Endothelial cell of umbilical vein (primary cell): ENCODE measurements around the gene BICRA. TPM values are rescaled to one million over a fixed set of nuclear protein-coding genes. Genes with fewer than 3 reads are reported as not detected.

Experiments used
- BruUV-seq: library from RNA; stranded (reverse); fragments of 400-500 nt; replicated peaks from 2 replicates; lab custom pipeline; 2021; lab: Mats Ljungman, UMichigan
- CTCF ChIA-PET: fragments of 300-600, 350-600 bp; sonication (Branson Sonifier 250); formaldehyde crosslinking; loops from one replicate; lab custom pipeline; 2021; ENCODE audit warnings: antibody characterized with exemption, inconsistent platforms; lab: Charles Lee
- POLR2A ChIA-PET: fragments of 300-600, 350-600 bp; sonication (Branson Sonifier 250); formaldehyde crosslinking; loops from one replicate; lab custom pipeline; 2021; ENCODE audit warnings: antibody characterized with exemption, inconsistent platforms; lab: Charles Lee
- DNase-seq: peaks from one replicate; pipeline ENCODE4 v3.0.0-alpha.2; 2011; ENCODE audit warnings: low read depth, low spot score
- FAIRE-seq: peaks from 2 replicates; lab custom pipeline; 2011; peaks lifted over from hg19 to GRCh38; lab: Jason Lieb, UNC
- H2AFZ ChIP-seq: 2 replicates; pipeline ENCODE4 v1.6.0; 2012; ENCODE audit warnings: low read depth, low read length, control low read depth, inconsistent platforms
- H3K27ac ChIP-seq: 2 replicates; pipeline ENCODE4 v1.5.1; 2011; ENCODE audit warnings: low read depth, mild to moderate bottlenecking, control low read depth, low read length, moderate library complexity; ENCODE audit not compliant: insufficient read depth
- H3K27me3 ChIP-seq, 2 experiments: 2 replicates each; pipeline versions ENCODE4 v1.6.0 to v1.6.1; 2011; ENCODE audit warnings: low read length in 2 of 2, mixed read lengths in 1 of 2; ENCODE audit not compliant: control insufficient read depth in 2 of 2, insufficient read depth in 2 of 2
- H3K36me3 ChIP-seq, 2 experiments: 2 replicates in 1 of 2; 3 replicates in 1 of 2; pipeline ENCODE4 v1.5.1; 2011; ENCODE audit warnings: low read length in 2 of 2, mild to moderate bottlenecking in 1 of 2, moderate library complexity in 1 of 2; ENCODE audit not compliant: control insufficient read depth in 2 of 2, insufficient read depth in 2 of 2; ENCODE audit errors: extremely low read depth in 1 of 2
- H3K4me1 ChIP-seq: 3 replicates; pipeline ENCODE4 v1.5.1; 2011; ENCODE audit warnings: mild to moderate bottlenecking, low read length; ENCODE audit not compliant: control insufficient read depth, insufficient read depth; ENCODE audit errors: extremely low read depth
- H3K4me2 ChIP-seq: 2 replicates; pipeline ENCODE4 v1.6.1; 2011; ENCODE audit warnings: low read length, control low read depth, mixed read lengths; ENCODE audit not compliant: insufficient read depth
- H3K4me3 ChIP-seq, 3 experiments: fragments of 200-600 bp in 1 of 3; sonication (generic), shearing (Covaris generic) in 1 of 3; replicated peaks in 1 of 3; 2 replicates each; pipeline ENCODE4 v1.5.1; 2011 to 2016; ENCODE audit warnings: control low read depth in 3 of 3, low read length in 3 of 3, mild to moderate bottlenecking in 2 of 3, inconsistent platforms in 1 of 3, low read depth in 1 of 3, moderate library complexity in 1 of 3; ENCODE audit not compliant: insufficient read depth in 1 of 3
- H3K79me2 ChIP-seq: 2 replicates; pipeline ENCODE4 v1.6.0; 2012; ENCODE audit warnings: low read length, inconsistent platforms; ENCODE audit not compliant: control insufficient read depth, insufficient read depth
- H3K9ac ChIP-seq: replicated peaks from 2 replicates; pipeline ENCODE3; 2011; ENCODE audit warnings: low read length, control low read depth; ENCODE audit not compliant: insufficient read depth; ENCODE audit errors: extremely low read depth
- H3K9me1 ChIP-seq: replicated peaks from 3 replicates; pipeline ENCODE4 v1.6.0; 2011; ENCODE audit warnings: mild to moderate bottlenecking, low read length; ENCODE audit not compliant: control insufficient read depth, insufficient read depth; ENCODE audit errors: extremely low read depth
- H3K9me3 ChIP-seq: replicated peaks from 2 replicates; pipeline ENCODE4 v1.5.1; 2012; ENCODE audit warnings: low read length, inconsistent platforms; ENCODE audit not compliant: control insufficient read depth, insufficient read depth
- H4K20me1 ChIP-seq: replicated peaks from 2 replicates; pipeline ENCODE3; 2011; ENCODE audit warnings: mild to moderate bottlenecking, low read length; ENCODE audit not compliant: control insufficient read depth, insufficient read depth; ENCODE audit errors: extremely low read depth
- EZH2 ChIP-seq: IDR thresholded peaks from 2 replicates; pipeline ENCODE4 v1.6.1; 2012; ENCODE audit warnings: borderline replicate concordance, low read depth, mild to moderate bottlenecking, moderate library complexity, low read length, inconsistent platforms; ENCODE audit not compliant: severe bottlenecking
- FOS ChIP-seq: IDR thresholded peaks from 2 replicates; pipeline ENCODE4 v1.6.1; 2011; ENCODE audit warnings: mild to moderate bottlenecking, low read length, moderate library complexity, borderline replicate concordance; ENCODE audit not compliant: insufficient read depth
- GATA2 ChIP-seq: IDR thresholded peaks from 2 replicates; pipeline ENCODE4 v1.7.0; 2011; ENCODE audit warnings: low read depth, mild to moderate bottlenecking, moderate library complexity, mixed read lengths, low read length; ENCODE audit not compliant: insufficient read length, insufficient read depth
- JUN ChIP-seq: IDR thresholded peaks from 2 replicates; pipeline ENCODE4 v1.6.1; 2011; ENCODE audit warnings: borderline replicate concordance, low read depth; ENCODE audit not compliant: insufficient read length, insufficient read depth
- MYC ChIP-seq: IDR thresholded peaks from one replicate; pipeline ENCODE4 v1.6.1; 2011; ENCODE audit warnings: mild to moderate bottlenecking, low read depth, low read length
- POLR2A ChIP-seq: IDR thresholded peaks from 2 replicates; pipeline ENCODE4 v1.6.1; 2012; ENCODE audit warnings: low read depth, mild to moderate bottlenecking, control low read depth, low read length
- POLR2AphosphoS5 ChIP-seq: IDR thresholded peaks from 2 replicates; pipeline ENCODE4 v1.6.1; 2012; ENCODE audit warnings: low read depth, mild to moderate bottlenecking, control low read depth, low read length, moderate library complexity; ENCODE audit not compliant: insufficient read depth
- dilution Hi-C: fragments of 300-500 bp; cut with MboI; formaldehyde crosslinking; loops from one replicate; pipeline ENCODE4 v1.15.0; 2019; ENCODE audit warnings: low sequenced_read_pairs; ENCODE audit not compliant: extremely low pct_ligation_motif_present
- intact Hi-C: fragments of 100-400 bp; cut with micrococcal nuclease; formaldehyde crosslinking; loops from one replicate; pipeline ENCODE4 v1.10.0; 2022
- polyA plus RNA-seq, 4 experiments: library from polyadenylated mRNA; depleted of rRNA in 3 of 4; stranded (reverse) in 3 of 4; unstranded in 1 of 4; fragments of >200 nt; gene quantifications; 2 replicates each; pipeline versions ENCODE4 v1.2.1 to v1.2.3, GENCODE V29; 2011 to 2012; ENCODE audit warnings: missing spikeins in 1 of 4
- total RNA-seq: library from RNA; stranded (reverse); gene quantifications from 2 replicates; pipeline ENCODE4 v1.2.3, GENCODE V29; 2021
- TF ChIP-seq, protein P1 (sequence below): IDR thresholded peaks from 2 replicates; pipeline ENCODE4 v1.6.1; 2011; ENCODE audit not compliant: insufficient read depth, insufficient read length
- TF ChIP-seq, protein P2 (sequence below), 2 donors: IDR thresholded peaks; 1 replicate in 1 of 2; 2 replicates in 1 of 2; pipeline ENCODE4 v1.5.1; 2011; ENCODE audit warnings: low read length in 2 of 2, mild to moderate bottlenecking in 2 of 2, moderate library complexity in 2 of 2, control low read depth in 1 of 2, inconsistent platforms in 1 of 2, low read depth in 1 of 2; ENCODE audit not compliant: insufficient read depth in 1 of 2; ENCODE audit errors: extremely low read depth in 1 of 2

BICRA gene
- total and polyA plus RNA-seq, 2 donors (not counting 3 experiments of a cell fraction or from before 2014, with no cell fraction given): 3.8 to 20.5 TPM

DNA sequence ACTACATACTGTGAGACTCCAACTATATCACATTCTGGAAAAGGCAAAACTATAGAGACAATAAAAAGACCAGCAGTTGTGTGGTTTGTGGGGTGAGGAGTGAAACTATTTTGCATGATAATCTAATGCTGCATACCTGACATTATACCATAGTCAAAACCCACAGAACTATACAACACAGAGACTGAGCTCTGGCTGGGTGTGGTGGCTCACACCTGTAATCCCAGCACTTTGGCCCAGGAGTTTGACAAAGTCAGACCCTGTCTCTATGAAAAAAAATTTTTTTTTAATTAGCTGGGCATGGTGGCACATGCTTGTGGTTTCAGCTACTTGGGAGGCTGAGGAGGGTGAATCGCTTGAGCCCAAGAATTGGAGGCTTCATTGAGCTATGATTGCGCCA lies 47.9 kb upstream of the BICRA start:
- CTCF ChIA-PET: interaction anchor here (0.6 to 1.9 kb wide), 8 partner anchors 11 to 149 kb away, joined by 3 to 7 read pairs (median 3); partner anchors contain the start of gene NAPA
- Histone ChIP-seq H3K27ac (no peak overlapping the region), H3K9me1 (no peaks in the 10 kb centered on the region), H3K9ac (no peak overlapping the region), H3K36me3 (no peaks in the 10 kb centered on the region), H3K9me3 (no peaks in the 10 kb centered on the region), H3K27me3 (peaks cover 3 to 5% of the 10 kb centered on the region in 2 experiments), H3K4me1 (no peaks in the 10 kb centered on the region), H2AFZ (no peak overlapping the region), H4K20me1 (no peaks in the 10 kb centered on the region), H3K4me3 (no peak overlapping the region), H3K79me2 (no peaks in the 10 kb centered on the region), H3K4me2 (no peak overlapping the region)
- POLR2A ChIA-PET: no interaction called here
- BruUV-seq: no TSS peak
- DNase-seq (no peak), FAIRE-seq (no peak)
- no peak for TF ChIP-seq POLR2A
- TF ChIP-seq MYC: no peak
- TF ChIP-seq GATA2: no peak
- TF ChIP-seq, protein P1, sequence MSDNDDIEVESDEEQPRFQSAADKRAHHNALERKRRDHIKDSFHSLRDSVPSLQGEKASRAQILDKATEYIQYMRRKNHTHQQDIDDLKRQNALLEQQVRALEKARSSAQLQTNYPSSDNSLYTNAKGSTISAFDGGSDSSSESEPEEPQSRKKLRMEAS: no peak
- no peak for TF ChIP-seq JUN
- TF ChIP-seq FOS: no peak
- TF ChIP-seq POLR2AphosphoS5: no peak
- TF ChIP-seq EZH2: no peak
- TF ChIP-seq, protein P2, sequence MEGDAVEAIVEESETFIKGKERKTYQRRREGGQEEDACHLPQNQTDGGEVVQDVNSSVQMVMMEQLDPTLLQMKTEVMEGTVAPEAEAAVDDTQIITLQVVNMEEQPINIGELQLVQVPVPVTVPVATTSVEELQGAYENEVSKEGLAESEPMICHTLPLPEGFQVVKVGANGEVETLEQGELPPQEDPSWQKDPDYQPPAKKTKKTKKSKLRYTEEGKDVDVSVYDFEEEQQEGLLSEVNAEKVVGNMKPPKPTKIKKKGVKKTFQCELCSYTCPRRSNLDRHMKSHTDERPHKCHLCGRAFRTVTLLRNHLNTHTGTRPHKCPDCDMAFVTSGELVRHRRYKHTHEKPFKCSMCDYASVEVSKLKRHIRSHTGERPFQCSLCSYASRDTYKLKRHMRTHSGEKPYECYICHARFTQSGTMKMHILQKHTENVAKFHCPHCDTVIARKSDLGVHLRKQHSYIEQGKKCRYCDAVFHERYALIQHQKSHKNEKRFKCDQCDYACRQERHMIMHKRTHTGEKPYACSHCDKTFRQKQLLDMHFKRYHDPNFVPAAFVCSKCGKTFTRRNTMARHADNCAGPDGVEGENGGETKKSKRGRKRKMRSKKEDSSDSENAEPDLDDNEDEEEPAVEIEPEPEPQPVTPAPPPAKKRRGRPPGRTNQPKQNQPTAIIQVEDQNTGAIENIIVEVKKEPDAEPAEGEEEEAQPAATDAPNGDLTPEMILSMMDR (IDR thresholded peaks at IDR 0.05; ENCODE audit: extremely low read depth in 1 of 2, insufficient read depth in 1 of 2, low read depth in 1 of 2, low read length in 2 of 2): no peak
- intact Hi-C loops (no loop called here), dilution Hi-C loops (no loop called here)
